Esophagus muscularis mucosa (tissue), 4 donors: ENCODE data around the gene SERTAD1.

Source experiments
- EP300 ChIP-seq: sonication (generic); formaldehyde crosslinking; IDR thresholded peaks from one replicate; pipeline ENCODE4 v1.6.1; 2017; ENCODE audit warnings: antibody characterized with exemption
- POLR2AphosphoS5 ChIP-seq, 2 donors: sonication (generic); formaldehyde crosslinking; IDR thresholded peaks; one replicate each; pipeline ENCODE4 v1.6.1; 2017; ENCODE audit warnings: antibody characterized with exemption in 2 of 2
- TF ChIP-seq, protein P1 (sequence below), 3 experiments: fragments of 200-600 bp in 2 of 3; fragments of 450-650 bp in 1 of 3; sonication (generic) in 2 of 3; IDR thresholded peaks; one replicate each; pipeline ENCODE4 v1.5.1; 2017 to 2019; ENCODE audit warnings: antibody characterized with exemption in 3 of 3, mild to moderate bottlenecking in 2 of 3, moderate library complexity in 1 of 3

DNA sequence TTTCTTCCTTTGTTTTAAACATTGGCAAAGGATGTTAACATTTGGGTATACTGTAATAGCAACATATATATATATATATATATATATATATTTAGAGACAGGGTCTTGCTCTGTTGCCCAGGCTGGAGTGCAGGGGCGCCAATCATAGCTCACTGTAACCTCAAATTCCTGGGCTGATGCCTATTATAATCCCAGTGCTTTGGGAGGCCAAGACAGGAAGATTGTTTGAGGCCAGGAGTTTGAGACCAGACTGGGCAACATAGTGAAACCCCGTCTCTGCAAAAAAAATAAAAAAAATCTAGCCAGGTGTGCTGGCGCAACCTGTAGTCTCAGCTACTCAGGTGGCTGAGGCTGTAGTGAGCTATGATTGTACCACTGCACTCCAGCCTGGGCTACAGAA is 34.4 kb upstream of the SERTAD1 start:
- TF ChIP-seq, protein P1, sequence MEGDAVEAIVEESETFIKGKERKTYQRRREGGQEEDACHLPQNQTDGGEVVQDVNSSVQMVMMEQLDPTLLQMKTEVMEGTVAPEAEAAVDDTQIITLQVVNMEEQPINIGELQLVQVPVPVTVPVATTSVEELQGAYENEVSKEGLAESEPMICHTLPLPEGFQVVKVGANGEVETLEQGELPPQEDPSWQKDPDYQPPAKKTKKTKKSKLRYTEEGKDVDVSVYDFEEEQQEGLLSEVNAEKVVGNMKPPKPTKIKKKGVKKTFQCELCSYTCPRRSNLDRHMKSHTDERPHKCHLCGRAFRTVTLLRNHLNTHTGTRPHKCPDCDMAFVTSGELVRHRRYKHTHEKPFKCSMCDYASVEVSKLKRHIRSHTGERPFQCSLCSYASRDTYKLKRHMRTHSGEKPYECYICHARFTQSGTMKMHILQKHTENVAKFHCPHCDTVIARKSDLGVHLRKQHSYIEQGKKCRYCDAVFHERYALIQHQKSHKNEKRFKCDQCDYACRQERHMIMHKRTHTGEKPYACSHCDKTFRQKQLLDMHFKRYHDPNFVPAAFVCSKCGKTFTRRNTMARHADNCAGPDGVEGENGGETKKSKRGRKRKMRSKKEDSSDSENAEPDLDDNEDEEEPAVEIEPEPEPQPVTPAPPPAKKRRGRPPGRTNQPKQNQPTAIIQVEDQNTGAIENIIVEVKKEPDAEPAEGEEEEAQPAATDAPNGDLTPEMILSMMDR (IDR thresholded peaks at IDR 0.05) = no peak
- TF ChIP-seq EP300 (no peak), POLR2AphosphoS5 (IDR thresholded peaks at IDR 0.05) (no peak)
